Inferior parietal cortex (tissue), 1 donor: ENCODE results near the gene AP3B2.
"Not testable (repeated sequence)": the region's sequence is repeated elsewhere in the genome, so short reads cannot be mapped to it uniquely, and the experiment has no call there.

Experiments
- DNase-seq: peaks from one replicate; pipeline ENCODE4 v3.0.0-alpha.2; 2016; ENCODE audit errors: extremely low spot score

AP3B2 gene

GRCh38 chr15:82649226-82649999, 60.3 kb downstream of the AP3B2 start:
- no peak for DNase-seq

GRCh38 chr15:82648257-82649103, 61.2 kb downstream of the AP3B2 start:
- DNase-seq = no peak

GRCh38 chr15:82647835-82648256, 61.8 kb downstream of the AP3B2 start:
- DNase-seq = no peak

DNA sequence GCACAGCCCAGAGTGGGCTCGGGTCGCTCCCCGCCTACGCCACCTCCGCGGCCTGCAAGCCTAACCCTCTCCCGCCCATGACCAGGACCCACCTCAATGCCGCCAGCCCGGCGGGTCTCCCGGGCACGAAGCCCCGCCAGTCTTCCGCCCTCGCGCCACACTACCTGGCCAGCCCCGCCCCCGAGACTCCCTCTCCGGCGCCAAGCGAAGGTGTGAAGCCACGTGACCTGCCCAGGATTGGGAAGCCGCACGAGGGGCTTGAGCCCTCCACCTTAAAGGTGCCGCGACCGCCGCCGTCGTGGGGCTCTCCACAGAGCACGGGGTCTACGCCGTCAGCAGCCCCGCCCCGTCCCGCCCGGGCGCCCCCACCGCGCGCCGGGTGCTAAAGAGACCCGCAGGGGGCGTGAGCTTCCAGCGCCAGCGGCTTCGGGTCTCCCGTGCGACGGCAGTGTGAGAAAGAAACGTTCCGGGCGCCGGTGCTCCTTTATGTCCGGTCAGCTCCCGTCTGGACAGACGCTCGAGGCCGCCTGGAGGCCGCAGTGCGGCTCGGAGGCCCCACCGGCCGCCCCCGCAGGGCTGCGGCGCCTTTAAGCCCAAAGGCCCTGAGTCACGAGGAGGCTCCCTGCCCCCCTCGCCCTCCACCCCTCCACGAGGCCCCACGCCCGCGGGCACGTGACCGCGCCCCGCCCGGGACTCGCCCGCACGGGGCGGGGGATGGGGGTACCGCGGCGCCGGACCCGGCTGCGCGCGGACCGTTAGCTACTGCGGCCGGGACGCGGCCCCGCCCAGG, 62.4 kb downstream of the AP3B2 start, which contains the start of gene CPEB1:
Gene CPEB1, minus strand, starts transcription at position 319 of the 790 bp plus-strand sequence. CDS start 18,904 bp downstream, outside the sequence.
- peak; percentile 69 for DNase-seq

DNA sequence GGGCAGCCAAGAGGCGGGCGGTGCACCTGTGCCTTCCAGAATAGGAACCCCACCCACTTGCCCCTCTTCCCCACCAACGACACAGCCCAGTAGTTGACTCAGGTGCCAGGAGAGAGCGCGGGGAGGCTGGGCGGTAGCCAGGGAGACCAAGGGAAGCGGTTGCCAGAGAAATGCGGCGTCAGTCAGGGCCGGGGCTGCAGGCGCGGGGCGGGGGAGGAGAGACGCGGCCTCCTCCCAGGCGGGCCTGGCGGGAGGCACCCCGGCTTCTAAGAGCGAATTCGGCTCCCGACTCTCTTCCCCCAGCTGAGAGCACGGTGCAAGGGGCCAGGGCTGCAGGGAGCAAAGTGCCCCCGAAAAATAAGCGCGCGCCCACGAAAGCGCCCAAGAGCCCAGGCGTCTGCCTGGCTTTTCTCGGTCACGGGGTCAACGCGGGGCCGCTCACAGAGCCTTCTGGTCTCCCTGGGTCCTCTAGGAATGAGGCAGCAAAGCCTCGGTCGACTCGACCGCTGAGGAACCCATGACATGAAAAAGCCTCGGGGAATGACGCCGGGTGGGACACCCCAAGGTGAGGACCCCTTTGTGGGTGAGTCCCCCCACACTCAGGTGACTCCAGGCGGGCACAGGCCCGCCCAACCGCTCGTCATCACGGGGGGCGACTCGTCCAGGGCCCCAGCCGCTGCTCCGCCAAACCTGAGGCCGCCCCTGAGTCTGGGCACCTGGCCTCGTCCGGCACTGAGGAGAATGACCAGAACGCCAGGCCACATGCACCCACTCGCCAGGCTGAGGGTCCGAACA, 63.2 kb downstream of the AP3B2 start:
- no peak for DNase-seq

- not testable (repeated sequence) for DNase-seq
Observed at GRCh38 chr15:82644967-82645852, 64.5 kb downstream of the AP3B2 start.

GRCh38 chr15:82643992-82644391, 65.7 kb downstream of the AP3B2 start:
- no peak for DNase-seq

DNA sequence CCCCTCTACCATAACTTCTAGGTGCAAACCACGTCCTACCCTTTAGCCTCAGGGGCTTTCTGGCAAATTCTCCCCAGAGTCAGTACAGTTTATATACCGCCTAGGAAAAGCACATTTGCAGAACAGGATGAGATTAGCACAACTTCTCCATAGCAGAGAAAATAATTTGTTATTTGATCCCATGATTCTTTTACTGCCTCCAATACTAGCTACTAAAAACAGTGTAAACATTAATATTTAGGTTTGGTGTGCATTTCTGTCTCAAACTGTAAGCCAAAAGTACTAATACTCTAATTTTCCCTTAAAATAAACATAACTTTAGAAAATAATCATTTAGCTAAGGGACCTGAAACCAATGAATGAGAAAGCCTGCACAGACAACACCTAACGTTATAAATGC, 67.0 kb downstream of the AP3B2 start:
- no peak for DNase-seq

GRCh38 chr15:82641129-82641798, 68.4 kb downstream of the AP3B2 start:
- DNase-seq = no peak

GRCh38 chr15:82640672-82641071, 69.0 kb downstream of the AP3B2 start:
- no peak for DNase-seq

DNA sequence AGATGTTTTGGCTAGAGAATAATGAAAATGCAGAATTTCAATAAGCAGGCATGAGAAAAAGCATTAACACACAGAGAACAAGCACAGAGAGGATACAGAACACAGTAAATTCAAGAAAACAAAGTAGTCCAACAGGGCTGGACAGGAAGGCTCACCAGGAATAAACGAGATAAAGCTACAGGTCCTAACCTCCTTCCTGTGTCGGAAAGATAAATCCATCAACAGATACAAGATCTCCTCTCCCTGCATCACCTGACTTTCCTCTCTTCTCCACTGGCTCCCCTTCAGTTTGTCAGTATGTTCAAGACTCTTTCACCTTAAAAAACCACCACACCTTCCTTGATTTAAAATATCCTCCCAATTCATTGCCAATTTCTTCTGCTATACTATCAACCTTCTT, 73.9 kb downstream of the AP3B2 start:
- no peak for DNase-seq

GRCh38 chr15:82630033-82630432, 79.6 kb downstream of the AP3B2 start:
- DNase-seq = no peak

GRCh38 chr15:82625136-82625535, 84.5 kb downstream of the AP3B2 start:
- no peak for DNase-seq

- no peak for DNase-seq
Observed at GRCh38 chr15:82624438-82624837, 85.2 kb downstream of the AP3B2 start.

GRCh38 chr15:82624008-82624407, 85.7 kb downstream of the AP3B2 start:
- DNase-seq = no peak

GRCh38 chr15:82621970-82622369, 87.7 kb downstream of the AP3B2 start:
- DNase-seq = no peak

GRCh38 chr15:82613747-82614146, 95.9 kb downstream of the AP3B2 start:
- DNase-seq = no peak

DNA sequence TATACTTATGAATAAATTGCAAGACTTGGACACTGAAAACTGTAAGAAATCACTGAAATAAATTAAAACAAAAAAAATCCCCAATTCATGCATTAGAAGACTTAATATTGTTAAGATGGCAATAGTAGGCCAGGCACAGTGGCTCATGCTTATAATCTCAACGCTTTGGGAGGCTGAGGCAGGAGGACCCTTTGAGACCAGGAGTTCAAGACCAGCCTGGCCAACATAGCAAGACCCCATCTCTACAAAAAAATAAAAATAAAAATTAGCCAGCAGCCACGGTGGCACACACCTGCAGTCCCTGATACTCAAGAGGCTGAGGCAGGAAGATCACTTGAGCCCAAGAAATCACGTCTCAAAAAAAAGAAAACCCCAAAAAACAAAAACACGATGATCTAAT, 98.3 kb downstream of the AP3B2 start:
- DNase-seq = no peak
